Measurements from ENCODE around the gene FMNL3. TPM values are rescaled to one million over a fixed set of nuclear protein-coding genes. Genes with fewer than 3 reads are reported as not detected.
A peak's percentile ranks its signal among the peaks of the same experiment; 100 is the strongest.

The FMNL3 gene
- total RNA-seq, 6 experiments from 2014 or later = 2.1 to 4.9 (median 2.9) TPM

- Histone ChIP-seq H3K9me3 (no peaks in the 10 kb centered on the region), H3K36me3 (peaks cover 0 to 12% (median 3%) of the 10 kb centered on the region in 4 donors), H3K4me1 (peaks cover 0 to 12% (median 6%) of the 10 kb centered on the region in 4 donors), H3K27ac (no peak overlapping the region), H3K4me3 (no peak overlapping the region), H3K27me3 (no peaks in the 10 kb centered on the region)
- TF ChIP-seq CTCF (IDR thresholded peaks at IDR 0.05) (no peak), POLR2A (IDR thresholded peaks at IDR 0.05) (no peak)
- ATAC-seq (no peak), DNase-seq (no peak)
- intact Hi-C loops (cut with DNase I) = loop anchor here (5.0 kb wide), 1 partner anchor 64 kb away; the partner anchor contains the start of gene FMNL3 (in 2 of the 2)
- 80% methylated on average over 1 of the region's 7 CpGs for WGBS (ENCODE audit: insufficient coverage, low coverage, low lambda C conversion rate, missing lambda C conversion rate)
These were observed 64.1 kb downstream of the FMNL3 start for GRCh38 chr12:49643135-49643534.

DNA sequence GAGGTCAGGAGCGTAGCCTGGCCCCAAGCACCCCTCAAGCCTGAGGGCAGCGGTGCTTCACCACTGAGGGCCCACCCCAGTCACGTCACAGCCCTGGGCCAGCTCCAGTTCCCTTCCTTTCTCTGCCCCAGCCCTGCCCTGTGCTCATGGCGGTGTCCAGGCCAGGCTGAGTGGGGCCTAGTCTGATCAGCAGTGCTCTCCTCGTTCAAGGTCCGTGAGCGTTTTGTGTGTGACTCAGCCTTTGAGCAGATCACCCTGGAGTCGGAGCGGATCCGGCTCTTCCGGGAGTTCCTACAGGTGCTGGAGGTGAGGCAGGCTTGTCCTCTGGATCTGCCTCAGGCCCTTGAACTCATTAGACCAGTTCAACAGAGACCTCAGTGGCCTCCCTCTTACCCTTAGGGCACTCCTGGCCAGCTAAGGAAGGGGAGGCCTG is 64.8 kb downstream of the FMNL3 start:
- WGBS (ENCODE audit: insufficient coverage, low coverage, low lambda C conversion rate, missing lambda C conversion rate) = 100% methylated on average over 1 of the region's 11 CpGs
- no peak for ATAC-seq
- H3K4me1 ChIP-seq = peaks cover 0 to 12% (median 6%) of the 10 kb centered on the region in 4 donors
- intact Hi-C loops (cut with DNase I) = loop anchor here (5.0 kb wide), 1 partner anchor 65 kb away; the partner anchor contains the start of gene FMNL3 (in 2 of the 2)
- H3K36me3 ChIP-seq = peaks cover 0 to 12% (median 3%) of the 10 kb centered on the region in 4 donors
- no peaks in the 10 kb centered on the region for H3K27me3 ChIP-seq
- no peak overlapping the region for H3K4me3 ChIP-seq
- TF ChIP-seq CTCF (IDR thresholded peaks at IDR 0.05) (no peak), POLR2A (IDR thresholded peaks at IDR 0.05) (no peak)
- DNase-seq = no peak
- H3K9me3 ChIP-seq = no peaks in the 10 kb centered on the region
- H3K27ac ChIP-seq = no peak overlapping the region

- peaks cover 0 to 12% (median 3%) of the 10 kb centered on the region in 4 donors for H3K36me3 ChIP-seq
These were observed 65.3 kb downstream of the FMNL3 start for GRCh38 chr12:49641748-49642369.

GRCh38 chr12:49636979-49637755 is 70.0 kb downstream of the FMNL3 start:
- peak; percentile 72 to 89 (median 79) for ATAC-seq
- no peaks in the 10 kb centered on the region for H3K27me3 ChIP-seq
- no peaks in the 10 kb centered on the region for H3K9me3 ChIP-seq
- no peak overlapping the region for H3K27ac ChIP-seq
- 37% methylated on average over 9 of the region's 9 CpGs for WGBS (ENCODE audit: insufficient coverage, low coverage, low lambda C conversion rate, missing lambda C conversion rate)
- intact Hi-C loops (cut with DNase I) = no loop called here
- H3K4me1 ChIP-seq = no peaks in the 10 kb centered on the region
- peak in 1 of 3 donors; percentile 53 for DNase-seq
- H3K36me3 ChIP-seq = no peaks in the 10 kb centered on the region
- H3K4me3 ChIP-seq = no peak overlapping the region
- TF ChIP-seq CTCF (IDR thresholded peaks at IDR 0.05) = peak; percentile 48 to 61 (median 53)
- TF ChIP-seq POLR2A (IDR thresholded peaks at IDR 0.05) = no peak

More at GRCh38 chr12:49641748-49642369, 65.3 kb downstream of the FMNL3 start:
- ATAC-seq = no peak
- no peak for DNase-seq
- peaks cover 0 to 12% (median 6%) of the 10 kb centered on the region in 4 donors for H3K4me1 ChIP-seq
- H3K4me3 ChIP-seq = no peak overlapping the region
- H3K27ac ChIP-seq = no peak overlapping the region
- no peaks in the 10 kb centered on the region for H3K27me3 ChIP-seq
- H3K9me3 ChIP-seq = no peaks in the 10 kb centered on the region
- intact Hi-C loops (cut with DNase I) = loop anchor here (5.0 kb wide), 1 partner anchor 65 kb away; the partner anchor contains the start of gene FMNL3 (in 2 of the 2)
- 91% methylated on average over 16 of the region's 17 CpGs for WGBS (ENCODE audit: insufficient coverage, low coverage, low lambda C conversion rate, missing lambda C conversion rate)
- no peak for TF ChIP-seq POLR2A (IDR thresholded peaks at IDR 0.05)
- no peak for TF ChIP-seq CTCF (IDR thresholded peaks at IDR 0.05)

All from right lobe of liver (tissue), 6 donors.